IPS DF 19.7 (cell line): ENCODE results near the gene GLE1.

Experiments
- DNase-seq: peaks from one replicate; pipeline ENCODE4 v3.0.0-alpha.2; 2013; ENCODE audit warnings: low read depth, low spot score

GLE1 gene

DNA sequence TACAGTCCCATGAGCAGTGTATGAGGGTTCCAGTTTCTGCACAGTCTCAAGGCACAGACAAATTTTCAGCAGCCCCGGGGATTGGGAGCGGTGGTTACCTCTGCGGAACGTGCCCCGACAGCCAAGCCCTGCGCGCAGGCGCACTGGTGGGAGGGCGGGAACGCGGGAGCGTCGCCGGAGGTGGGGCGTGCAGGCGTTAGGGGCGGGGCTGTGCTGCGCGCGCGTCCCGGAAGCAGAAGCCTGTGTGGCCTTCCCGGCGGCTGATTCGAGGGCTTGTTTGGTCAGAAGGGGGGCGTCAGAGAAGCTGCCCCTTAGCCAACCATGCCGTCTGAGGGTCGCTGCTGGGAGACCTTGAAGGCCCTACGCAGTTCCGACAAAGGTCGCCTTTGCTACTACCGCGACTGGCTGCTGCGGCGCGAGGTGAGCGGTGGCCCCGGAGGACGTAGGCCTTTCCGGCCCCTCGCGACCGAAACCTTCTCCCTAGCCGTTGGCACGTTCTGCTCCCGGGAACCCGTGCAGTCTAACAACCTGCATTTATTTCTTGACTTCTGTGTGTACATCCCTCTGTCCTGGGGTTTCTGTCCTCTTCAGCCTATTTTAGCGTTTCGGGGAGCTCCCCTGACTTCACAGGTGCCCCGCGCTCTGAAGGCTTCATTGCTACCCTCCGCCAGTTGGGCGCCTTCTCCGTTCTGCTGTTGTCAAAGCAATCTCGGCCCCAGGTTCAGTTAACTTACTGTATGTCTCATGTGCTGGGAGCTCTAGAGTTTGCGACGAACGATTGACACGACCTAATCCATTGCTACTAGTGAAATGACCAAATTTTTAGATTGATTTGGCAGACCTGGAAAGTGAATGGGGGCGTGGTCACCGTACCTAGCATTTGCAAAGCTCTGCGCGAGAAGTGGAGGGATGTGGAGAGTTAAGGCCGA lies at the start of gene GLE1:
Gene GLE1, plus strand, starts transcription at position 235 of the 929 bp plus-strand sequence. Its CDS starts 87 bp downstream, at position 322.
- DNase-seq: peak; percentile 47

DNA sequence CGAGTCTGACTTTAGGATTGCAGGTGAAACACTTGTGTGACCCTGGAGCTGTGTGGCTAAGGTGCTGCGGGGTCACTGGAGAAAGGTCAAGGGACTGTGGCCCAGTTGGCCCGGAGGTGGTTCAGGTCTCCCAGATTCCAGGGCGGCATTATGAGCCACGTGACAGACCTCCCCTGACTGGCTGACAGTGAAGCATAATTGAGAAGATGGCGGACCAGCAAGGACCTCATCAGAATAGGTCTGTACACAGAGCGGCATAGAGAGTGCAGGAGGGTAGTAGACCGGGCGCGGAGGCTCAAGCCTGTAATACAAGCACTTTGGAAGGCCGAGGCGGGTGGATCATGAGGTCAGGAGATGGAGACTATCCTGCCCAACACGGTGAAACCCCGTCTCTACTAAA lies 49.5 kb upstream of the GLE1 start:
- no peak for DNase-seq

DNA sequence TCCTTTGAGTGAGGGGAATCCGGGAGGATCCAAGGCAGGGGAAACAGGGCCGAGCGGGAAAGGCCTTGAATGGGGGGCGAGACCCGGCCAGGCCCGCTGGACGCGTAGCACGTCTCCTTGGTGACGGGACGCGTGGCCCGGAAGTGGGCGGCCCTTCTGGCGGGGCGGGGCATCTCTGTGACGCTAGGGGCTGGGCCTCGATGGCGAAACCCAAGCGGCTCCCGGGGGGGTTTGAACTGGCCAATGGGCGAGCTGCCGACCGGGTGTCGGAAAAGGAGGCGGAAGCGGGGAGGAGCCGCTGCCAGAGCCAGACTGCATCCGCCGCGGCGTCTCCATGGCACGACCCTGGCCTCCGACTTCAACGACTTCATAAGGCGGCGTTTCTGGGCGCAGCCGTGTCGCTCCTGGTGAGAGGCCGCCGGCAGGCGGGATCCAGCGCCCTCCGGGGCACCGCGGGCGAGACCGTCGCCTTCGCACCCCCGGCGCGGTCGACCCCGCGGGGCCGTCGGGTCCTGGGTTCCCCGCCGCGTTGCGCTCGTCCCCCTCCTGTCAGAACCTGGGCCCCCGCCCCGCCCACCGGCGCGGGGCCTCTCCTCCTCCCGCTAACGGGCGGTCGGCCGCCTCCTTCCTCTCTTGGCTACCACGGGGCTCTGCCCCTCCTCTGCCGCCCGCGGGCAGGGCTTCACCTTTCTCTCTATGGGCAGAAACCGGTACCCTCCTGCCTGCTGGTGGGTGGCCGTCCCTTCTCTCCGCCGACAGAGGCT lies 48.5 kb upstream of the GLE1 start, which contains the start of gene ODF2:
Gene ODF2, plus strand, starts transcription at position 158 of the 764 bp plus-strand sequence. Its CDS starts 86 bp downstream, at position 244.
- DNase-seq: peak; percentile 79

DNA sequence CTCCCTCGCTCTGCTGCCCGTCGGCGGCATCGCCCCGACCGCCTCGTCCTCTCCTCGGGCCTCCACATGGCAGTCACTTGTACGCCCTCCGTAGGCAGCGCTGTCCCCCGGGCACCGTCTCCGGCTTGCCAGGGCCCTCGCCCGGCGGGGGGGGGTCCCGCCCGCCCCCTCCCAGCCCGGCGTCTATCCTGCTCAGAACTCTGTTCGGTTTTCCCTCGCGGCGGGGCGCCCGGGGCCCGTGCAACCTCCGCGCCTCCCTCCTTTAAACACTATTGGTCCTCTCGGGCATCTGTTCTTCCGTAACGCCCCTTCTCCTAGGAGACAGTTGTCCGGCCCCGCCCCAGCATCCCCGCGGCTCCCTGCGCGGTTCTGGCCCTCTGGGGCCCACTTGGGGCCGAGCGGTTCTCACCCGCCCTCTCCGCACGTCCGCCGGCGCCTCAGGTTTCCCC lies 47.9 kb upstream of the GLE1 start:
- DNase-seq: no peak

DNA sequence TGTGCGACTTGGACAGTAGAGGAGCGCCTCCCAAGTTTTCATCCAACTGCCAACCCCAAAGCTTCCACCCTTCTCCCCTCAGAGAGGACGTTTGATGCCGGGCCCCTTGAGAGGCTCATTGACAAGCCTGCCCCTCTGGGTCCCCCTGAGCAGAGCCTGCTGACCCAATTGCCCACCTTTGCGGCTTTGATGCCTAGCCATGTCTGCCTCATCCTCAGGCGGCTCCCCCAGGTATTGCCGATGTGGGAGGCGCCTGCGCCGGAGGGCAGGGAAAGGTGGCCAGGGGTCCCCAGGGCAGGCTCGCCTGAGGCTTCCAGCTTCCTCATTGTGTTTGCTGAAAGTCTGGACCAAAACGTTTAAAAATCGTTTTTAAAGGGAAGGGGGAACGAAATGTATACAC lies 47.3 kb upstream of the GLE1 start:
- DNase-seq: no peak

- no peak for DNase-seq
Observed at GRCh38 chr9:128459011-128459410, 45.5 kb upstream of the GLE1 start.

GRCh38 chr9:128469070-128469469 lies 35.4 kb upstream of the GLE1 start:
- no peak for DNase-seq

GRCh38 chr9:128470560-128470959 lies 34.0 kb upstream of the GLE1 start:
- no peak for DNase-seq

DNA sequence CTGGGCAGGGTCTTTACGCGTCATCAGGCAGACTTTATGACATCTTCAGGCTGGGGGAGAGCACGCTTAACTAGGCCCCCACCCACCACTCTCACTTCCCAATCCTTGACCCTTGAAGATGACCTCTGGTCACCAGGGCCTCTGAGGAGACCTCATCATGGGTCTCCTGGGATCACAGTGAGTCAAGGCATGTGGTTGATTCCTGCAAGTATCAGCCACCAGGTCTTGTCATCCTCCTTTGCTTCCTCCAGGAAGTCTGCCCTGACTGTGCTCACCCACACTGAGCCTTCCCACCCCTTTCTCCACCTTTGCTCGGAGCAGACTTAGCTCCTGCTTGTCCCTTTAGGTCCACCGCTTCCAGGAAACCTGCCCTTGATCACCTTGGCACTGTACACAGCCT lies 31.4 kb upstream of the GLE1 start:
- DNase-seq: no peak

DNA sequence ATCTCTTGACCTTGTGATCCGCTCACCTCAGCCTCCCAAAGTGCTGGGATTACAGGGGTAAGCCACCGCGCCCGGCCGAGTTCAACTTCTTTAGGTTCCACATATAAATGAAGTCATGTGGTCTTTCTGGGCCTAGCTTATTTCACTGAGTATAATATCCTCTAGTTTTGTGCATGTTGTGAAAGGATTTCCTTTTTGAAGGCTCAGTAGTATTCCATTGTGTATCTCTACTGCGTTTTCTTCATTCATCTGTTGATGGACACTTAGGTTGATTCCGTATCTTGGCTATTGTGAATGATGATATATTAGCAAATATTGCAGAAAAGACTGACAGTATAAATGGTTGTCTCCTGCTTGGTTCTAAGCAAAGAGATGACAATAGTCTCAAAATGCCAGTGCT lies 28.7 kb upstream of the GLE1 start:
- no peak for DNase-seq

DNA sequence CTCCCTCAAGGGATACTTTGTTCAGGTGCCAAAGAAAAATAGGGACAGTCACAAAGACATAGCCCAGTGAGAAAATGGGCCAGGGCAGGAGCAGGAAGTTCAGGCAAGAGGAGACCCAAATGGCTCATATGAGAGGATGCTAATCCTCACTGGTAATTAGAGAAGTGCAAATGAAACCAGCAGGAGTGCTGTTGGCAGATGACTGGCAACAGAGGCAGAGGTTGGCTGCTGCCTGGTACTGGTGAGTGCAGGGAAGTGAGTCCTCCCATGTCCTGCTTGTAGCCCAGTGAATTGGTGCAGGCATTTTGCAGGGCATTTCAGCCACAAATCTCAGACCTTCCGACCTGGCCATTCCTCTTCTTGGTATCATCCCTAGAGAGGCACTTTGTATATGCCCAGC lies 25.3 kb upstream of the GLE1 start:
- no peak for DNase-seq

DNA sequence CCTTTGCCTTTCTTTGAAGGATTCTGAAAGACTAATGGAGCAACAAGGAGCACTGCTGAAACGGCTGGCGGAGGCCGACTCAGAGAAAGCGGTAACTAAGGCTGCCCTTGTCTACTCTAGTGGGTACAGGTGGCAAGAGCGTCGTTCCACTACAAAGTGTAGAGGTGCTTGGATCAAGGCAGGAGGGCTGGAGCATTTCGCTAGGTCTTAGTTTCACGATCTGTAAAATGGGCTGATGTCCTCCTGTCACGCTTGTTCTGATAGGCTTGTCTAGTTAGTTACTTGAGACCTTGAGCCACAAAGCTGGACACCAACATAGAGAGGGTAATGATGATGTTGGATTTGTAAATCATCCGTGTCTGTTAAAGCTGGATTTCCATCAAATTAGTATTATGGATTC lies 23.0 kb upstream of the GLE1 start:
- no peak for DNase-seq

- no peak for DNase-seq
Observed at GRCh38 chr9:128482186-128482585, 22.3 kb upstream of the GLE1 start.

GRCh38 chr9:128484686-128485413 lies 19.7 kb upstream of the GLE1 start:
- no peak for DNase-seq

DNA sequence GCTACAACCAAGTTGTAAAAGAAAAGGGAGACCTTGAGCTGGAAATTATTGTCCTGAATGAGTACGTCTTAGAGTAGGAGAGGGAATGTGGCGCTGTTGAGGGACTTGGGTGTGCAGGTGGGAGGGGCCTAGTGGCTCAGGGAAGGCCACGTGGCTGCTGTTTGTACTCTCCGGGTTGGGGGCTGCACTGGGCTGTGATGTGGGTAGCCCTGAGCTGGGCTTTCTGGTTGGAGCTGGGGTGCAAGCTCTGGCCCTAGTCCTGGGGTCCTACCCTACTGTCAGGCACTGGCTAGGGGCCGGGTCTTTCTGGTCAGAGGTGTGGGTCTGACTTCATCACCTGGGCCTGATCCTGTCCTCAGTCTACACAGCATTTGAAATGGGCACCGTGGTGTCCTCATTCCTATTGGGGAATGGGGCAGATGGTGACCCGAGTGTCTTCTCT lies 19.1 kb upstream of the GLE1 start:
- DNase-seq: no peak

DNA sequence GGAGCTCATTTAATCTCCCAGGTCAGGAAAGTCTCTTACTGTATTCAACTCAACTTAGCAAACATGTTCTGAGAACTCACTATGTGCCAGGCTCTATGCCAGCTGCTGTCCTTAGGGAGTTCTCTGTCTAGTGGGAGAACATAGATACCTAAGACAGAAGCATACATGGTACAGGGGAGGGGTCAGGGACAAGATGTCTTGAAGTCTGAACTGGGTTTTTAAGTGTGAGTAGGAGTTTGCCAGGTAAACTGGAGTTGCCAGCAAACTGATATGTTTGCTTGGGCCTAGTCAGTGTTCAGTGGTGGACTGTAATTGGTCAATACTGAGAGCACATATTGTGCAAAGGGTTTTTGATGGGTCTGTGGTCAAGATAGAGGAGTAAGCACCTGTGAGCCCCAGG lies 18.3 kb upstream of the GLE1 start:
- no peak for DNase-seq

- no peak for DNase-seq
Observed at GRCh38 chr9:128493424-128493823, 11.1 kb upstream of the GLE1 start.

DNA sequence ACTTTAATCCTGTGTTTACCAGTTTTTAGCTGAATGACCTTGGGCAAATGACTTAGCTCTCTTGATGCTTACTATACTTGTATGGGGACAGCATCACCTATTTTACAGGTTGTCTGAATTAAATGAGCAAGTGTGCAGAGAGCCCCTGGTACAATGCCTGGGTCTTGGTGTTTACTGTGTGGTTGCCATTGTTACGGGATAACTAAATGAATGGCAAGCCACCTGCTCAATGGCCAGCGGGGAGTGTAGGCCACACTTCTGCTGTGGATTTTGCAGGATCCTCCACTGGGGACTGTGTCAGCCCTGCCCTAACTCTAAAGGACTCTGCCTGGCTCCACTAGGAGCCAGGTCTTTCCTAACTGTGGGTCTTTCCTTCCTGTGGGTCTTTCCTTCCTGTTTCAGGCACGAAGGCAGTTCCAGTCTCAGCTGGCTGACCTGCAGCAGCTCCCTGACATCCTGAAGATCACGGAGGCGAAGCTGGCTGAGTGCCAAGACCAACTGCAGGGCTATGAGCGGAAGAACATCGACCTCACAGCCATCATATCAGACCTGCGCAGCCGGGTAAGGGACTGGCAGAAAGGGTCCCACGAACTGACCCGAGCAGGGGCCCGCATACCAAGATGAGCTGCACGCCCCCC lies 10.3 kb upstream of the GLE1 start:
- no peak for DNase-seq

GRCh38 chr9:128494746-128495129 lies 9.8 kb upstream of the GLE1 start:
- no peak for DNase-seq

GRCh38 chr9:128495296-128495695 lies 9.2 kb upstream of the GLE1 start:
- DNase-seq: no peak

DNA sequence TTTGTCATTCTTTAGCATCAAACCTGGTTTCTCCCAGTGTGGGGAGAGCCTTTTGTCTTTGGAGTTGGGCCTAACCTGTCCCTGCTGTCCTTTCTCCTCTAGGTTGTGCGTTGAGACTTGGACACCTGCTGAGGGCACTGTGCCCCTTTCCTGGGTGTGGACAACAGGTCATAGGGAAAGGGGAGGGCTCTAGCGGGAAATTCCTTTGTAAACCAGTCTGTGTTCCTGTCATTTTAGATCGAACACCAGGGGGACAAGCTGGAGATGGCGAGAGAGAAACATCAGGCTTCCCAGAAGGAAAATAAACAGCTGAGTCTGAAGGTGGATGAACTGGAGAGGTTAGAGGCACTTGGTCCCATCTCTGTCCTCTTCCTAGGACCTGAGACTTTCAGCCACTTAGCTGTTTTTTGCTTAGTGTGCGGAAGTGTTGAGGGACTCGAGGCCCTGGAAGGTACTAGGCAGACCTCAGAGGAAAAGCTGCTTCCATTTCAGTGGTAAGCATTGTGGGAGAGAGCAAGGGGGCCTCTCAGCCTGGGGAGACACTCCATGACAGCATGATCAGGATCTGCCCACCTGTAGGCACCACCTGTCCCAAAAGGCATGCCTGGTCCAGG lies 8.6 kb upstream of the GLE1 start:
- no peak for DNase-seq
